ENCODE results near the gene CDH8. TPM values are rescaled to one million over a fixed set of nuclear protein-coding genes. Genes with fewer than 3 reads are reported as not detected.

CDH8 gene
- total and polyA plus RNA-seq, 2 donors (not counting 1 experiment from before 2014, with no cell fraction given) = not detected

DNA sequence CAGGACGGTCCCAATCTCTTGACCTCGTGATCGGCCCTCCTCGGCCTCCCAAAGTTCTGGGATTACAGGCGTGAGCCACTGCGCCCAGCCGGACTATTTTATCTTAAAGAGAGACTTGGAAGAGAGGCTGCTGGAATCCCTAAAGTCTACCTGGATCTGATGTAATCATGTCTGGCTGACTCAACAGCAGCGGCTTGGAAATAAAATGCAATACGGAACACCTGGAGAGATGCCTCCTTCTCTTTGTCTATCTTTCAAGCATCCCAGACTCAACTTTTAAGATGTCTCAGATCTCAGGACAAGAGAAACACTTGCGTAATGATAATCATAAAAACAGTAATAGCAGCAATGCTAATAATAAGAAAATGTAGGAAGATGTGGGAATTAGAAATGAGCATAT, 95.6 kb downstream of the CDH8 start:
- DNase-seq (no peak), ATAC-seq (ENCODE audit: low read depth) (no peak)
- ChIA-PET CTCF (no interaction called here), POLR2A (no interaction called here)
- no peaks in the 10 kb centered on the region for H3K4me1 Mint-ChIP-seq
- 95% methylated on average over 6 of the region's 10 CpGs for WGBS (ENCODE audit: insufficient coverage)
- Histone ChIP-seq H3K27ac (ENCODE audit: low read length in 2 of 2) (no peak overlapping the region), H3K4me1 (ENCODE audit: control insufficient read depth in 2 of 2, insufficient read depth in 2 of 2, low read length in 2 of 2) (no peaks in the 10 kb centered on the region), H3K9me3 (ENCODE audit: control extremely low read depth in 1 of 3, control insufficient read depth in 2 of 3, insufficient read depth in 1 of 3, low read length in 2 of 3) (no peaks in the 10 kb centered on the region), H3K9ac (ENCODE audit: low read length) (no peak overlapping the region), H3K79me2 (ENCODE audit: control insufficient read depth, insufficient read depth, low read length) (no peaks in the 10 kb centered on the region), H3K4me2 (replicated peaks; ENCODE audit: low read depth, low read length, poor library complexity, severe bottlenecking) (no peak overlapping the region), H3K36me3 (replicated peaks in 1 of 2; ENCODE audit: control extremely low read depth in 1 of 2, control insufficient read depth in 1 of 2, extremely low read depth in 1 of 2, insufficient read depth in 2 of 2, low read length in 1 of 2) (no peaks in the 10 kb centered on the region), H4K20me1 (ENCODE audit: control insufficient read depth, insufficient read depth, low read length, poor library complexity, severe bottlenecking) (no peaks in the 10 kb centered on the region), H3K27me3 (replicated peaks in 1 of 4; ENCODE audit: control extremely low read depth in 1 of 4, control insufficient read depth in 3 of 4, insufficient read depth in 4 of 4, low read length in 3 of 4) (no peaks in the 10 kb centered on the region), H2AFZ (ENCODE audit: insufficient read depth, low read depth, low read length, poor library complexity, severe bottlenecking) (no peak overlapping the region), H3K4me3 (ENCODE audit: control extremely low read depth in 1 of 5, extremely low read depth in 1 of 5, insufficient read depth in 1 of 5, low read depth in 2 of 5, low read length in 4 of 5) (no peak overlapping the region)
- TF ChIP-seq EZH2 (IDR thresholded peaks at IDR 0.05; ENCODE audit: borderline replicate concordance, insufficient read depth, low read depth, low read length, poor library complexity, severe bottlenecking) (no peak), CTCF (IDR thresholded peaks at IDR 0.05) (no peak)
- H3K27me3 Mint-ChIP-seq = no peaks in the 10 kb centered on the region
- no peak overlapping the region for H3K27ac Mint-ChIP-seq
- intact Hi-C loops (cut with micrococcal nuclease) = no loop called here
- H3K9me3 Mint-ChIP-seq (ENCODE audit: insufficient read depth) = no peaks in the 10 kb centered on the region
- H3K4me3 Mint-ChIP-seq = no peak overlapping the region

DNA sequence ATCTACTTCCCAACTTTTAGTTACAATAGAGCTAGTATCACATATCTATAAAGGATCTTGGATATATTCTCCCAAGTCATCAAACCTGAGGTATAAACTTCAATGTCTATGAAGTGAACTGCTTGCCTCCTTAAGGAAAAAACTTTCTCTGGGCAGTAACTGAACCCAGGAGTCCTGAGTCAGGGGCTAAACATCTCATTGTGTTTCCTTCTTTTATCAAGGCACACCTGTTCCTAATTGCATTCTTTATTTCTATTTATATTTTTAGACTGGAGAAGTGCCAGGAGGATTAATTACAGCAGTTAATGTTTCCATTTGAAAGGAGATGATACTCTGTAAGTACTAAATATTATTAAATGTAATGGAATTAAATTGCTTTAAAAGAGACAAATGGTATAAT, 98.6 kb downstream of the CDH8 start:
- H3K4me2 ChIP-seq (replicated peaks; ENCODE audit: low read depth, low read length, poor library complexity, severe bottlenecking) = no peak overlapping the region
- no peak overlapping the region for H3K27ac Mint-ChIP-seq
- no peaks in the 10 kb centered on the region for H3K79me2 ChIP-seq (ENCODE audit: control insufficient read depth, insufficient read depth, low read length)
- H3K27me3 Mint-ChIP-seq = no peaks in the 10 kb centered on the region
- H3K36me3 ChIP-seq (replicated peaks in 1 of 2; ENCODE audit: control extremely low read depth in 1 of 2, control insufficient read depth in 1 of 2, extremely low read depth in 1 of 2, insufficient read depth in 2 of 2, low read length in 1 of 2) = no peaks in the 10 kb centered on the region
- H3K4me3 ChIP-seq (ENCODE audit: control extremely low read depth in 1 of 5, extremely low read depth in 1 of 5, insufficient read depth in 1 of 5, low read depth in 2 of 5, low read length in 4 of 5) = no peak overlapping the region
- ChIA-PET CTCF (no interaction called here), POLR2A (no interaction called here)
- H3K9ac ChIP-seq (ENCODE audit: low read length) = no peak overlapping the region
- H3K4me3 Mint-ChIP-seq = no peak overlapping the region
- no peak overlapping the region for H3K27ac ChIP-seq (ENCODE audit: low read length in 2 of 2)
- no peaks in the 10 kb centered on the region for H3K9me3 ChIP-seq (ENCODE audit: control extremely low read depth in 1 of 3, control insufficient read depth in 2 of 3, insufficient read depth in 1 of 3, low read length in 2 of 3)
- DNase-seq (no peak), ATAC-seq (ENCODE audit: low read depth) (no peak)
- intact Hi-C loops (cut with micrococcal nuclease) = no loop called here
- TF ChIP-seq CTCF (IDR thresholded peaks at IDR 0.05) (no peak), EZH2 (IDR thresholded peaks at IDR 0.05; ENCODE audit: borderline replicate concordance, insufficient read depth, low read depth, low read length, poor library complexity, severe bottlenecking) (no peak)
- H3K9me3 Mint-ChIP-seq (ENCODE audit: insufficient read depth) = no peaks in the 10 kb centered on the region
- no peaks in the 10 kb centered on the region for H4K20me1 ChIP-seq (ENCODE audit: control insufficient read depth, insufficient read depth, low read length, poor library complexity, severe bottlenecking)
- H3K4me1 ChIP-seq (ENCODE audit: control insufficient read depth in 2 of 2, insufficient read depth in 2 of 2, low read length in 2 of 2) = no peaks in the 10 kb centered on the region
- H2AFZ ChIP-seq (ENCODE audit: insufficient read depth, low read depth, low read length, poor library complexity, severe bottlenecking) = no peak overlapping the region
- no peaks in the 10 kb centered on the region for H3K4me1 Mint-ChIP-seq
- no peaks in the 10 kb centered on the region for H3K27me3 ChIP-seq (replicated peaks in 1 of 4; ENCODE audit: control extremely low read depth in 1 of 4, control insufficient read depth in 3 of 4, insufficient read depth in 4 of 4, low read length in 3 of 4)
